Keratinocyte (primary cell): ENCODE data around the gene SEC61B.

Source experiments
- EZH2 ChIP-seq: IDR thresholded peaks from one replicate; pipeline ENCODE4 v1.6.1; 2012; ENCODE audit warnings: inconsistent platforms, mild to moderate bottlenecking, low read length, moderate library complexity
- TF ChIP-seq, protein P1 (sequence below), 3 experiments: IDR thresholded peaks in 1 of 3; conservative IDR thresholded peaks in 1 of 3; optimal IDR thresholded peaks in 1 of 3; 2 replicates in 2 of 3; 3 replicates in 1 of 3; pipeline versions ENCODE3 to v1.5.1; 2011; ENCODE audit warnings: low read length in 3 of 3, mild to moderate bottlenecking in 3 of 3, moderate library complexity in 2 of 3, control low read depth in 1 of 3, inconsistent platforms in 1 of 3; ENCODE audit not compliant: insufficient read depth in 2 of 3; ENCODE audit errors: extremely low read depth in 1 of 3

DNA sequence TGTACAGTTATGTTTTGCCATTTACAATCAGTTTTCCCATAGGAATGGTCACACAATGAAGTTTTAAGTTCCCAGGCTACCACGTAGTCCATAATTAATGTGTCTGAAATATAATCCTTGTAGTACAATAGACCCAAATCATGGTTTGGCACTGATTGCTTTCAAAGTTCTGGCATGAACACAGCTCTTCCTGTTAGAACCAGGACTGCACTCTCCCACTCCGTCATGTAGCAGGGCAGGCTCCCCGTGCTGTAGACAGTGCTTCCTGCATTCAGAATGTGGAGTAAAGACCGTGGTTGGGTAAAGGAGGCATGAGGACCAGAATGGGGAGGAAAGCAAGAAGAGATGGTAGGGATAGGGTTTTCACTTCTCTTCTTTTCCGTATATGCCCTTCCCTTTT, 4.0 kb downstream of the SEC61B start:
- TF ChIP-seq, protein P1, sequence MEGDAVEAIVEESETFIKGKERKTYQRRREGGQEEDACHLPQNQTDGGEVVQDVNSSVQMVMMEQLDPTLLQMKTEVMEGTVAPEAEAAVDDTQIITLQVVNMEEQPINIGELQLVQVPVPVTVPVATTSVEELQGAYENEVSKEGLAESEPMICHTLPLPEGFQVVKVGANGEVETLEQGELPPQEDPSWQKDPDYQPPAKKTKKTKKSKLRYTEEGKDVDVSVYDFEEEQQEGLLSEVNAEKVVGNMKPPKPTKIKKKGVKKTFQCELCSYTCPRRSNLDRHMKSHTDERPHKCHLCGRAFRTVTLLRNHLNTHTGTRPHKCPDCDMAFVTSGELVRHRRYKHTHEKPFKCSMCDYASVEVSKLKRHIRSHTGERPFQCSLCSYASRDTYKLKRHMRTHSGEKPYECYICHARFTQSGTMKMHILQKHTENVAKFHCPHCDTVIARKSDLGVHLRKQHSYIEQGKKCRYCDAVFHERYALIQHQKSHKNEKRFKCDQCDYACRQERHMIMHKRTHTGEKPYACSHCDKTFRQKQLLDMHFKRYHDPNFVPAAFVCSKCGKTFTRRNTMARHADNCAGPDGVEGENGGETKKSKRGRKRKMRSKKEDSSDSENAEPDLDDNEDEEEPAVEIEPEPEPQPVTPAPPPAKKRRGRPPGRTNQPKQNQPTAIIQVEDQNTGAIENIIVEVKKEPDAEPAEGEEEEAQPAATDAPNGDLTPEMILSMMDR (optimal IDR thresholded peaks at IDR 0.05 in 1 of 3, IDR thresholded peaks at IDR 0.05 in 1 of 3, conservative IDR thresholded peaks at IDR 0.05 in 1 of 3; ENCODE audit: extremely low read depth in 1 of 3, insufficient read depth in 2 of 3, low read length in 3 of 3), result no peak
- no peak for TF ChIP-seq EZH2
